Endothelial cell of umbilical vein (primary cell): ENCODE data around the gene ATG7. TPM values are rescaled to one million over a fixed set of nuclear protein-coding genes. Genes with fewer than 3 reads are reported as not detected.

Experiments
- BruUV-seq: library from RNA; stranded (reverse); fragments of 400-500 nt; replicated peaks from 2 replicates; lab custom pipeline; 2021; lab: Mats Ljungman, UMichigan
- CTCF ChIA-PET: fragments of 300-600, 350-600 bp; sonication (Branson Sonifier 250); formaldehyde crosslinking; loops from one replicate; lab custom pipeline; 2021; ENCODE audit warnings: antibody characterized with exemption, inconsistent platforms; lab: Charles Lee
- POLR2A ChIA-PET: fragments of 300-600, 350-600 bp; sonication (Branson Sonifier 250); formaldehyde crosslinking; loops from one replicate; lab custom pipeline; 2021; ENCODE audit warnings: antibody characterized with exemption, inconsistent platforms; lab: Charles Lee
- DNase-seq: peaks from one replicate; pipeline ENCODE4 v3.0.0-alpha.2; 2011; ENCODE audit warnings: low read depth, low spot score
- FAIRE-seq: peaks from 2 replicates; lab custom pipeline; 2011; peaks lifted over from hg19 to GRCh38; lab: Jason Lieb, UNC
- H2AFZ ChIP-seq: 2 replicates; pipeline ENCODE4 v1.6.0; 2012; ENCODE audit warnings: low read depth, low read length, control low read depth, inconsistent platforms
- H3K27ac ChIP-seq: 2 replicates; pipeline ENCODE4 v1.5.1; 2011; ENCODE audit warnings: low read depth, mild to moderate bottlenecking, control low read depth, low read length, moderate library complexity; ENCODE audit not compliant: insufficient read depth
- H3K27me3 ChIP-seq, 2 experiments: 2 replicates each; pipeline versions ENCODE4 v1.6.0 to v1.6.1; 2011; ENCODE audit warnings: low read length in 2 of 2, mixed read lengths in 1 of 2; ENCODE audit not compliant: control insufficient read depth in 2 of 2, insufficient read depth in 2 of 2
- H3K36me3 ChIP-seq, 2 experiments: 2 replicates in 1 of 2; 3 replicates in 1 of 2; pipeline ENCODE4 v1.5.1; 2011; ENCODE audit warnings: low read length in 2 of 2, mild to moderate bottlenecking in 1 of 2, moderate library complexity in 1 of 2; ENCODE audit not compliant: control insufficient read depth in 2 of 2, insufficient read depth in 2 of 2; ENCODE audit errors: extremely low read depth in 1 of 2
- H3K4me1 ChIP-seq: 3 replicates; pipeline ENCODE4 v1.5.1; 2011; ENCODE audit warnings: mild to moderate bottlenecking, low read length; ENCODE audit not compliant: control insufficient read depth, insufficient read depth; ENCODE audit errors: extremely low read depth
- H3K4me2 ChIP-seq: 2 replicates; pipeline ENCODE4 v1.6.1; 2011; ENCODE audit warnings: low read length, control low read depth, mixed read lengths; ENCODE audit not compliant: insufficient read depth
- H3K4me3 ChIP-seq, 3 experiments: fragments of 200-600 bp in 1 of 3; sonication (generic), shearing (Covaris generic) in 1 of 3; replicated peaks in 1 of 3; 2 replicates each; pipeline ENCODE4 v1.5.1; 2011 to 2016; ENCODE audit warnings: control low read depth in 3 of 3, low read length in 3 of 3, mild to moderate bottlenecking in 2 of 3, inconsistent platforms in 1 of 3, low read depth in 1 of 3, moderate library complexity in 1 of 3; ENCODE audit not compliant: insufficient read depth in 1 of 3
- H3K79me2 ChIP-seq: 2 replicates; pipeline ENCODE4 v1.6.0; 2012; ENCODE audit warnings: low read length, inconsistent platforms; ENCODE audit not compliant: control insufficient read depth, insufficient read depth
- H3K9ac ChIP-seq: replicated peaks from 2 replicates; pipeline ENCODE3; 2011; ENCODE audit warnings: low read length, control low read depth; ENCODE audit not compliant: insufficient read depth; ENCODE audit errors: extremely low read depth
- H3K9me1 ChIP-seq: replicated peaks from 3 replicates; pipeline ENCODE4 v1.6.0; 2011; ENCODE audit warnings: mild to moderate bottlenecking, low read length; ENCODE audit not compliant: control insufficient read depth, insufficient read depth; ENCODE audit errors: extremely low read depth
- H3K9me3 ChIP-seq: replicated peaks from 2 replicates; pipeline ENCODE4 v1.5.1; 2012; ENCODE audit warnings: low read length, inconsistent platforms; ENCODE audit not compliant: control insufficient read depth, insufficient read depth
- H4K20me1 ChIP-seq: replicated peaks from 2 replicates; pipeline ENCODE3; 2011; ENCODE audit warnings: mild to moderate bottlenecking, low read length; ENCODE audit not compliant: control insufficient read depth, insufficient read depth; ENCODE audit errors: extremely low read depth
- EZH2 ChIP-seq: IDR thresholded peaks from 2 replicates; pipeline ENCODE4 v1.6.1; 2012; ENCODE audit warnings: borderline replicate concordance, low read depth, mild to moderate bottlenecking, moderate library complexity, low read length, inconsistent platforms; ENCODE audit not compliant: severe bottlenecking
- FOS ChIP-seq: IDR thresholded peaks from 2 replicates; pipeline ENCODE4 v1.6.1; 2011; ENCODE audit warnings: mild to moderate bottlenecking, low read length, moderate library complexity, borderline replicate concordance; ENCODE audit not compliant: insufficient read depth
- GATA2 ChIP-seq: IDR thresholded peaks from 2 replicates; pipeline ENCODE4 v1.7.0; 2011; ENCODE audit warnings: low read depth, mild to moderate bottlenecking, moderate library complexity, mixed read lengths, low read length; ENCODE audit not compliant: insufficient read length, insufficient read depth
- JUN ChIP-seq: IDR thresholded peaks from 2 replicates; pipeline ENCODE4 v1.6.1; 2011; ENCODE audit warnings: borderline replicate concordance, low read depth; ENCODE audit not compliant: insufficient read length, insufficient read depth
- MAX ChIP-seq: IDR thresholded peaks from 2 replicates; pipeline ENCODE4 v1.6.1; 2011; ENCODE audit not compliant: insufficient read depth, insufficient read length
- MYC ChIP-seq: IDR thresholded peaks from one replicate; pipeline ENCODE4 v1.6.1; 2011; ENCODE audit warnings: mild to moderate bottlenecking, low read depth, low read length
- POLR2A ChIP-seq: IDR thresholded peaks from 2 replicates; pipeline ENCODE4 v1.6.1; 2012; ENCODE audit warnings: low read depth, mild to moderate bottlenecking, control low read depth, low read length
- POLR2AphosphoS5 ChIP-seq: IDR thresholded peaks from 2 replicates; pipeline ENCODE4 v1.6.1; 2012; ENCODE audit warnings: low read depth, mild to moderate bottlenecking, control low read depth, low read length, moderate library complexity; ENCODE audit not compliant: insufficient read depth
- dilution Hi-C: fragments of 300-500 bp; cut with MboI; formaldehyde crosslinking; loops from one replicate; pipeline ENCODE4 v1.15.0; 2019; ENCODE audit warnings: low sequenced_read_pairs; ENCODE audit not compliant: extremely low pct_ligation_motif_present
- intact Hi-C: fragments of 100-400 bp; cut with micrococcal nuclease; formaldehyde crosslinking; loops from one replicate; pipeline ENCODE4 v1.10.0; 2022
- polyA plus RNA-seq, 4 experiments: library from polyadenylated mRNA; depleted of rRNA in 3 of 4; stranded (reverse) in 3 of 4; unstranded in 1 of 4; fragments of >200 nt; gene quantifications; 2 replicates each; pipeline versions ENCODE4 v1.2.1 to v1.2.3, GENCODE V29; 2011 to 2012; ENCODE audit warnings: missing spikeins in 1 of 4
- total RNA-seq: library from RNA; stranded (reverse); gene quantifications from 2 replicates; pipeline ENCODE4 v1.2.3, GENCODE V29; 2021
- TF ChIP-seq, protein P1 (sequence below), 2 donors: IDR thresholded peaks; 1 replicate in 1 of 2; 2 replicates in 1 of 2; pipeline ENCODE4 v1.5.1; 2011; ENCODE audit warnings: low read length in 2 of 2, mild to moderate bottlenecking in 2 of 2, moderate library complexity in 2 of 2, control low read depth in 1 of 2, inconsistent platforms in 1 of 2, low read depth in 1 of 2; ENCODE audit not compliant: insufficient read depth in 1 of 2; ENCODE audit errors: extremely low read depth in 1 of 2

Gene ATG7
- total and polyA plus RNA-seq, 2 donors (not counting 3 experiments of a cell fraction or from before 2014, with no cell fraction given): 30.8 to 48.3 TPM

DNA sequence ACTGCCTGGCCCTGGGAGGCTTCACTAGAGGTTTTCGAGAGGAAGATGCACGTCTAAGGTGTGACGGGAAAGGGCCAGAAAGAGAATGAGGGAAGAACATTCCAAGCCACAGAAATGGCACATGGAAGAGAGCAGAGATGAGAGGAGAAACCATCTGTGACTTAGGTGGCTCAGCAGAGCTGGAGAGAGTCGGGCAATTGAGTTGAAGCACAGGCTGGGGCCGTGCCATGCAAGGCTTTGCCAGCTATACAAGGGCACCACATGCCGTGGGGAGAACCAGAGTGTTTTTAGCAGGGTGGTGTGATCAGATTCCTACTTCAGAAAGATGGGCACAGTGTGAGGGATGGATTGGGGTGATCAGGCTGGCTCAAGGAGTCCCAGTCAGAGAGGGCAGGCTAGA lies 245.4 kb downstream of the ATG7 start:
- H4K20me1 ChIP-seq: no peaks in the 10 kb centered on the region
- peaks cover 16% of the 10 kb centered on the region for H3K4me1 ChIP-seq
- H3K9me3 ChIP-seq: no peaks in the 10 kb centered on the region
- ChIA-PET CTCF (interaction anchor here (1.1 kb wide), 1 partner anchor 36 kb away, joined by 3 read pairs; no protein-coding TSS in a partner anchor), POLR2A (no interaction called here)
- no peak for FAIRE-seq
- H3K4me3 ChIP-seq: no peak overlapping the region
- no peaks in the 10 kb centered on the region for H3K9me1 ChIP-seq
- BruUV-seq: no TSS peak
- no peak overlapping the region for H2AFZ ChIP-seq
- intact Hi-C loops (no loop called here), dilution Hi-C loops (no loop called here)
- H3K9ac ChIP-seq: no peak overlapping the region
- no peaks in the 10 kb centered on the region for H3K79me2 ChIP-seq
- DNase-seq: no peak
- no peak for TF ChIP-seq FOS
- H3K27me3 ChIP-seq: no peaks in the 10 kb centered on the region
- no peak overlapping the region for H3K27ac ChIP-seq
- no peak overlapping the region for H3K4me2 ChIP-seq
- H3K36me3 ChIP-seq: no peaks in the 10 kb centered on the region

- intact Hi-C loops (no loop called here), dilution Hi-C loops (no loop called here)
- no peak overlapping the region for H3K9ac ChIP-seq
- no peak overlapping the region for H2AFZ ChIP-seq
- H3K9me1 ChIP-seq: no peaks in the 10 kb centered on the region
- CTCF ChIA-PET: interaction anchor here (1.2 to 1.7 kb wide), 3 partner anchors 12 to 22 kb away, joined by 3 to 8 read pairs (median 6); no protein-coding TSS in a partner anchor
- H3K4me1 ChIP-seq: peaks cover 8% of the 10 kb centered on the region
- FAIRE-seq (no peak), DNase-seq (no peak)
- H3K27ac ChIP-seq: no peak overlapping the region
- TF ChIP-seq FOS (no peak), GATA2 (no peak), MAX (no peak), JUN (no peak), EZH2 (no peak), POLR2AphosphoS5 (no peak), MYC (no peak), POLR2A (no peak)
- TF ChIP-seq, protein P1, sequence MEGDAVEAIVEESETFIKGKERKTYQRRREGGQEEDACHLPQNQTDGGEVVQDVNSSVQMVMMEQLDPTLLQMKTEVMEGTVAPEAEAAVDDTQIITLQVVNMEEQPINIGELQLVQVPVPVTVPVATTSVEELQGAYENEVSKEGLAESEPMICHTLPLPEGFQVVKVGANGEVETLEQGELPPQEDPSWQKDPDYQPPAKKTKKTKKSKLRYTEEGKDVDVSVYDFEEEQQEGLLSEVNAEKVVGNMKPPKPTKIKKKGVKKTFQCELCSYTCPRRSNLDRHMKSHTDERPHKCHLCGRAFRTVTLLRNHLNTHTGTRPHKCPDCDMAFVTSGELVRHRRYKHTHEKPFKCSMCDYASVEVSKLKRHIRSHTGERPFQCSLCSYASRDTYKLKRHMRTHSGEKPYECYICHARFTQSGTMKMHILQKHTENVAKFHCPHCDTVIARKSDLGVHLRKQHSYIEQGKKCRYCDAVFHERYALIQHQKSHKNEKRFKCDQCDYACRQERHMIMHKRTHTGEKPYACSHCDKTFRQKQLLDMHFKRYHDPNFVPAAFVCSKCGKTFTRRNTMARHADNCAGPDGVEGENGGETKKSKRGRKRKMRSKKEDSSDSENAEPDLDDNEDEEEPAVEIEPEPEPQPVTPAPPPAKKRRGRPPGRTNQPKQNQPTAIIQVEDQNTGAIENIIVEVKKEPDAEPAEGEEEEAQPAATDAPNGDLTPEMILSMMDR (IDR thresholded peaks at IDR 0.05; ENCODE audit: extremely low read depth in 1 of 2, insufficient read depth in 1 of 2, low read depth in 1 of 2, low read length in 2 of 2): no peak
- no peak overlapping the region for H3K4me3 ChIP-seq
- H3K4me2 ChIP-seq: no peak overlapping the region
- no peaks in the 10 kb centered on the region for H3K9me3 ChIP-seq
- POLR2A ChIA-PET: no interaction called here
- H3K36me3 ChIP-seq: no peaks in the 10 kb centered on the region
- H4K20me1 ChIP-seq: no peaks in the 10 kb centered on the region
- H3K79me2 ChIP-seq: no peaks in the 10 kb centered on the region
- BruUV-seq: no TSS peak
- H3K27me3 ChIP-seq: no peaks in the 10 kb centered on the region
Measured at GRCh38 chr3:11521167-11521566, 249.0 kb downstream of the ATG7 start.
